NCI-H1048 (cell line): Measurements from ENCODE around the gene INF2.

Source experiments
- DNase-seq: peaks from one replicate; lab custom pipeline; 2025; lab: John Stamatoyannopoulos, UW

The INF2 gene

DNA sequence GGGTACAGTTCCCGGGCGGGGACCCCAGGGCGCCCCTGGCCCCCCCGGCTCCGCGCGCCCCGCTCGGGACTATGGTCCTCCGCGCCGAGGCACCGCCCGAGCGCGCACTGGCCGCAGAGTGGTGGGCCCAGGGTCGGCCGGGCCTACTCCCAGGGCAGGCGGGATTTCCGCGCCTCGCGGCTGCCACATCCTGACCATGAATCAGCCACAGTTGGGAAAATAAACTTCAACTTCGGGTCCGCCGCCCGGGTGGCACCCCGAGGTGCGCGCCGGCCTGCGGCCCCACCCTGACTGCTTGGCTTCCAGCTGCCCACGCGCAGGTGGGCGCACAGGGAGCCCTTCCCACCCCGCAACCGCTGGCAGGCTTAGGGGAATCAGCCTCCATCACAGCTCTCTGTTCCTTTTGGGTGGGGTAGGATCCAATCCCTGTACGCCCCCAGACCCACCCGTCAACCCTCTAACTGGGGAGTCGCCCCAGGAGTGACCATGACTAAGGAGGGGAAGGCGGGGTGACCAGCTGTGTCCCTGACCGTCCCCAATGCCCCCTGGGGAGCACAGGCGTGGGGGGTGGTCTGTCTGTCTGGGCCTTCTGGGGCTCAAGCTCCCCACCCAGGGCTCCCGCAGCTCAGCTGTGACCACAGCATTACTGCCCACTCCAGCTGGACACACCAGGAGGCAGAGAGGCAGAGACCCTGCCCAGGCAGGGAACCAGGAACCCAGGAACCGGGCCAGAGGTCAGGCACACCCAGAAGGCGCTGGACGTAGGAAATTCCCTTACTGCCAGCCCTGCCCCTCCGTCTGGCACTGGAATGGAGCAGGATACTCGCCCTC, 678 bp downstream of the INF2 start:
- no peak for DNase-seq

DNA sequence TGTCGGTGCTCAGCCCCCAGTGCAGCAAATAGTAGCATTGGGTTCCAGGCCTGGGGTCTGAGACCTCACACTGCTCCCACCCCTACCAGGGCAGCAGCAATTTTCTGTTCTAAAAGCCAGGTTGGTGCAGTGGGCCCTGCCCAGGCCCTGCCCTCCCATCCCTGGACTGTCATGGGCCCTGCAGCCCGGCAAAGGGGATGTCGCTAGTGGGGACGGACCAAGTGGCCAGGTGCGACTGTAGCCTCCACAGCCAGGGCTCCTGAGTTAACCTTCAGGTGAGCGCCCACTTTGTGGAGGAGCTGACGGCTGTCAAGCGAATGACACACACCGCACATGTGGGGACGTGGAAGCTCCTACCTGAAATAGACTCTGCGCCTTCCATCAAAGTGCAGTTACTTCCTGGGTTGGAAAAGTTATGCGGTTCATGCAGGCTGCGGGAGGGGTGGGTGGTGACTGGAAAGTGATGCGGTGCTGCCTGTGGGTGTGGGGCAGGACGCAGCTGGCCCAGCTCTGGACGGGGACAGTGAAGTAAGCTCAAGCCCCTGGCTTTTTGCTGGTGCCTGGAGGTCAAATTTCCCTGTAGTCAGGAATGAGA, 1.5 kb downstream of the INF2 start:
- DNase-seq: no peak

DNA sequence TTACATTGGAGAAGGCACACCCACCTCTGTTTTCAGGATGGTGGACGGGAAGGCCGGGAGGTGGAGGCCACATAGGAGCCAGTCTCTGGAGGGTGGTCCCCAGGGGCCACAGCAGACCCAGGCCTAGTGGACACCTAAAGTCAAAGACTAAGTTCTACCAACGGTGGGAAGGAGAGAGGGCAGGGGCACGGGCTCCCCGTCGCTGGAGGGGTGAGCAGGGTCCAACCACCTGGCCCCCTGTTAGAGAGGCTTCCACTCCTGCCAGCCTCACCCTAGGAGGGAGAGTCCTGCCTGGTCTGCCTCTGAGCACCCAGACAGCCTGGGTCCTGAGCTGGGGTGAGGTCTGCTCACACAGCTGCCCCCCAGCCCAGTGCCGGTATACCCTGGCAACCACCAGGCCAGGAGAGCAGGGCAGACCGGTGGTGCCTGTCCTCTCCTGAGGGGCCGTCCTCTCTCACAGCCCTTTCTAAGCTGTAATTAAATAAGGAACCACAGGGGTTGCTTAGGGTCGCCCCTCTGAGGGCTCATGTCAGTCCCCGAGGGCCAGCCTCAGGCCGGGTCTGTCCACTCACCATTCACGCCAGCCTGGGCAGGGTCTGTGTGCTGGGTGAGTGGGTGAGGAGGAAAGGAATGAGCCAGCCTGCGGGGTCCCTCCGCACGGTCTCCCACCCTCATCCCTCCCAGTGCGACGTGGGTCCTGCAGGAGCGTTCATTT, 2.3 kb downstream of the INF2 start:
- DNase-seq: no peak

DNA sequence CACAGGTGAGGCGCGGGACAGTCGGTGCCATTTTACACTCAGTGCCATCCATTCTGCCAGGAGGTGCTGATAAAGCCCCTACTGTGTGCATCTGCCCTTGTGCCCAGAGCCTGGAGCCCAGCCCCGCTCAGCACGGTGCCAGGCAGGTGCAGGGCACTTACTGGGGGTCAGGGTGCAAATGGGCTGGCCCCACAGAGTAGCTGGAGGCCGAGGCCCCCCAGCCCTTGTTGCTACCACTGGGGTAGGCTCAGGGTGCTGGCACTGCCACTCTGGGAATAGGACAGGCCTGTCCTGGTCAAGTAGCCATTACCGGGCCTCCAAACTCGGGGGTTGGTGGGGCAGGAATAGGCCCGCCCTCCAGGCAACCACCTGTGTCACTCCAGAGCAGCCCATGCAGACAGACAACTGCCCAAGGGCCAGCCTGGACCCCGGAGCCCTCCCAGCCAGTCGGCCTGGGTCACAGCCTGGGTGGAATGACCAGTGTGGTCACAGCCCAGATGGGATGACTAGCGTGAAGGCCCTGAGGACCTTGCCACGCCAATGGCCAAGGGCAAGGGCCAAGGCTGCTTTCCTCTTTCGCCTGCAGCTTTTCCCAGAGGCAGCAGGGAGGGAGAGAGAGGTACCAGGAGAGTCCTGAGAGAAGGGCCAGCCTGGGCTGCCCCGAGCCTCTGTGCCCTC, 3.0 kb downstream of the INF2 start:
- DNase-seq: no peak

DNA sequence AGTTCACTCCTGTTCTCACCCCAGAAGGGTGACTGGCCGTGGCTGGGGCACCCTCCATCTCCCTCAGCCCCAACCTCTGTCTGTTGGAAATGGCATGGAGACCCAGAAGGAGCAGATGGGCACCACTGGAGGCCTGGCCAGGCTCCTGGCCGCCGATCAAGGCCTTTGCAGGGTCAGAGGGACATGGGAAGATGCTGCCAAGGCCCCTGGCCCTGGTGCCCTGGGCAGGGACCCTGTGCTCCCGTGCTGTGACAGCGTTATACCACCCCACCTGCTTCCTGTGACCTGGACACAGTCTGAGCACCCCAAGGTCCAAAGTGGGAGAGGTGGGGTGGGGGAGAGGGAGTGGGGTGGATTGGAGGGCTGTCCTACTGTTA, 3.5 kb downstream of the INF2 start:
- no peak for DNase-seq

DNA sequence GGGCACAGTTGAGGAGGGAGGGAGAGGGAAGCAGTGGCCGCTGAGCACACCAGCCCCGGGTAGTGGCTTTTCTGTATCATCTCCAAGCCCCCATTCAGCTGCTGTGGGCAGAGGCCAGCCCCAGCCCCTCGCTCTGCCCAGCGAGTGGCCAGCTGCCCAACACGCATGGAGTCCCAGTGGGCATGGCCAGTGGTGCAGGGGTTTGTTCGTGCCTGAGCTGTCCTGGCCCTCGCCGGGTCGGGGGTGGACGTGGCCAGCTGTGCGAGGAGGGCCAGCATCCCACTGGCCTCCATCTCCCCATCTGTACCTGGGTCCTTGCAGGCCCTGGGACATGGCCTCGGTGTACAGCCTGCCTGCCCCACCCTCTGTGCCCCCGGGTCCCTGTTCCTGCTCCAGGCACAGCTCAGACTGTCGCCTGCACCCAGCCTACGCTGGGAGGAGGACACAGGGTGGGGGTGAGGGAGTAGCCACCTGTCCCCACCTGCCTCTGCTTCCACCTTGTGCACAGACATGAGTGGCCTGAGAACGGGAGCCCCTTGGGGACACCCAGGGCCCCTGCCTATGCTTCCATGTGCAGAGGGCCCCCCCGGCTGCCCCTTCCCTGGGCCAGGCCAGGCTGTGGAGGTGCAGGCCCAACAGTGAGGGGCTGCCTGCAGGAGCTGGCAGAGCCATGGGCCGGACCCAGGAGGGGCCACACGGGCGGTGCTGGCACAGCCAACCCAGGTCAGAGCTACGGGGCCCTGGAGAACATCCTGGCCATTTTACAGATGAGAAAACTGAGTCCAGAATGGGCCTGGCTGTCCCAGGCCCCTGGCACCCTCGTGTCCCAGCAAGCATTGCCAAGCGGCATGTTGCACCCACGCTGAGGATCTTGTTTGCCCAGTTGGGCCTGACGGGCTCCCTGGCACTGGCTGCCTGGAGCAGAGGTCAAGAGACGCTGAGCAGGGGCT, 4.3 kb downstream of the INF2 start:
- no peak for DNase-seq

DNA sequence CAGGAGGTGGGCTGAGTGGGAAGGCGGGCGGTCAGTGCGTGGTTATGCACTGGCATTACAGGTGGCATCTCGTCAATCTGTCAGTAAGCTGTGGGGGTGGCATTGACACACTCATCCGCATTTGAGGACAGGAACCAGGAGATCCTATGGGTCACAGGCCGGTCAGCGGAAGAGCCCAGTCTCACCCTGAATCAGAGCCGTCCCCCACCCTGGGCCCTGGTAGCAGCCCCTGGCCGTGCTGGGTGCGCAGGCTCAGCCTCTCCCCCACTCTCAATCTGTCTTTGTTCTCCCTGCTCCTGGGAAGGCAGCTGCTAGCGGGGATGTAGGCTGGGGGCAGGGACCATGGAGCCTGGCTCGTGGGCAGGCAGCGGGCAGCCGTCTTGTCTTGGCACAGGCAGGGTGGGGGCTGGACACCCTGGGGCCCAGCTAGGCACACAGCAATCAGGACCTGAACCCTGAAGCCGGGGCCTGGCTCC, 5.1 kb downstream of the INF2 start:
- no peak for DNase-seq

DNA sequence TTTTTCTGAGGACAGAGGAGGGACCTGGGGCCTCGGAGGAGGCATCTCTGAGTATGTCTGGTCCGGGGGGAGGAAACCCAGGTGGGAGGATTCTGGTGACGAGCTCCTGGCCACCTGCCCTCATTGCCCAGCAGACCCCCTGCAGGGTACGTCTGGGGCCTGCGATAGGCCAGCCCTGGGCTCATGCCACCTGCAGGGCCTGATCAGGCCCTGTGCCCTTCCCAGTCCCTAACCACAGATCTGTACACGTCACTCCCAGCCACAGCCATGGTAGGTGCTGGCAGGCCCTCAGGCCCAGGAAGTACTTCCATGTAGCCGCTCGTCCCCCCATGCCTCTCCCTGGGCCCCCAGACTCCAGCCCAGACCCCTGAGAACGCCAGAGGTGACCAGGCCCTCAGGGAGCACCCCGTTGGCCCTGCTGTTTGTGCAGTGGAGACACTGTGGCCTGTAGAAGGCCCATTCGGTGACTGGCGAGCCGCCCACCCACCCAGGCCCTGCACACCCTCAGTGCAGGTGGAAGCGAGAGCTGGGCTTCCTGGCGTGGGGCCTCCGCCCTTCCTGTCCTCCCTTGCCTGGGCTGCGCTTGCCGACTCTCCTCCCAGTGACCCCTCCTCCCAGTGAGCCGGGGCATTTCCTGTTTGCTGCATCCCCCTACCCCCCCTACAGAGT, 5.7 kb downstream of the INF2 start:
- DNase-seq: no peak

DNA sequence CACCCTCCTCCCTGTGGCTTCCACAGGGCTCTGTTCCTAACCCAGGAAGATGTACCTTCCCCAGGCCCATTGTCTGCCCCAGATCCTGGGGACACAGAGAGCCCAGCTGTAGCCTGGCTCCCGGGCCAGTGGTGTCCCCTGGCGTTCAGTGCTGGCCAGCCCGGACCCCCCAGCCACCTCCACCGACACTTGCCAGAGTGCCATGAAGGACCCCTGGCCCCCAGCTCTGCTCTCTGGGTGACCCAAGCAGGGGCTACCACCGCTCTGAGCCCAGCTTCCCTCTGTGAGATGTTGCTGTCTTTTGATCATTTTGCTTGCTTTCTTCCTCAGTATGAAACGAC, 6.2 kb downstream of the INF2 start:
- no peak for DNase-seq

DNA sequence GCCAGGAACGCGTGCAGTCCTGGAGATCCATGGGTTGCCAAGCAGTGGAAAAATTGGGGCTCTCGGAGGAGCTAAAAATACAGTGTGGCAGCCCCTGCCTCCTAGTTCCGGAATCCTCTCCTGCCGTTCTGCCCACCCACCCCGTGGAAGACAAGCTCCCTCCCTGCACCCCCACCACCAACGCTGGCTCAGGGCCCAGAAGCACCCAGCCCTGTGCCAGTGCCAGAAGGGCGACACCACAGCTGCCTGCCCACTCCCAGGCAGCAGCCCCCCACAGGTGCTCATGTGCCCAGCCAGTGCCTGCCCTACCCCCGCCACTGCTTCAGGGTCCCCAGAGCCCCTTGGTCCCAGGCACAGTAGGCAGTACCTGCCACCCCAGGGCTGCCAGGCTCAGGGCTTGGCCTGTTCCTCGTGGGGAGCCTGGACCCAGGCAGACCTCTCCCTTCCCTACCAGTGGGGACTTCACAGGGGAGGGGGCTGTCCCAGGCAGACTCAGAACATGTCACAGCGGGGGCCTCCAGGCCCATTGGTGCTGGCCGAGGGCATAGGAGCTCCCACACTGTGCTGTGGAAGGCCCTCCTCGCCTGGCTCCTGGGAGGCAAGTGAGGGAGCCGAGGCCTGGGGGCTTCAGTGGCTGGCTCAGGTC, 7.4 kb downstream of the INF2 start:
- DNase-seq: no peak

DNA sequence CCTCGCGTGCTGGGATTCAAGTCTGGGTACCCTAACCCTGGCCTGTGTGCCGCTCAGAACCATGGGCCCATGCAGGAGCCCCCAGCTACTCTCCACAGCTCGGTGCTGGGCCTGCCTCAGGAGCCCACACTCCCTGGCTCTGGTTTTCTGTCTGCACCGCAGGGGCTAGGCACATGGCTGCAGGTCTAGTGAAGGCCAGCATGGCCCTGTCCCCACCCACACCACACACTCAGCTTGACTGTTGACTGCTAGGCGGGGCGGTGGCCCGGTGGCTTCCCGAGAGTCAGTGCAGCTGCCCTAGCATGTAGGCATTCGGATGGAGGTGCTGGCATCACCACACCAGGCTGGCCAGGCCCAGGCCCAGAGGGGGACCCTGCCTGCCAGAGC, 7.9 kb downstream of the INF2 start:
- DNase-seq: no peak

DNA sequence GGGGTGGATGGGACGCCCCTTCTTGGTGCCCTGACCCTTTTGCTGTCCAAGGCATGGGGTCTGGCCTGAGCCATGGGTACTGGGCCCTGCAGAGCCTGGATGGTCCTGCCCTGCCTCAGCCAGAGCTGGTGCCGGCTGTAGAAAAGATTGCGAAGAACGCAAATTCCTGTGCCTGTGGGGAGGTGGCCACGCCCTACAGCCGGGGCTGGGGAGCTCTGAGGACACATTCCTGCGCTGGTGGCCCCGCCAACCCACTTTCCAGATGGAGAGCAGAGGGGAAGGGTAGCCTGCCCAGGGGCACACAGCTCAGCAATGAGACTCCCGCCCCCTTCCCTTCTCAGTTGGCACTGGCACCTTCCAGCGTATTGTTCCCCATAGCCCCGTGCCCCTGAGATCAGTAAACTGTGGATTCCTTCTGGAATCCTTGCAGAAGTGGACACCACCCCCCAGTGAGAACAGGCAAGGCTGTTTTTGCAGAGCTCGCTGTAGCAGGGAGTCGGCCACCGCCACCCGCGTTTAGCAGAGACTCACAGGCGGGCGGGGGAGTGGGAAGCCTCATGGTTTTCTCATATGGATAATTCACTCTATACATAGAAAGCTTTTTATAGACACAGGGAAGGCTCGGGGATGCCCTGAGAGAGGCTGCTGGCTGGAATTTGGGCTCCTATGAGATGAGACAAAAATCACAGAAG, 8.6 kb downstream of the INF2 start:
- DNase-seq: no peak

DNA sequence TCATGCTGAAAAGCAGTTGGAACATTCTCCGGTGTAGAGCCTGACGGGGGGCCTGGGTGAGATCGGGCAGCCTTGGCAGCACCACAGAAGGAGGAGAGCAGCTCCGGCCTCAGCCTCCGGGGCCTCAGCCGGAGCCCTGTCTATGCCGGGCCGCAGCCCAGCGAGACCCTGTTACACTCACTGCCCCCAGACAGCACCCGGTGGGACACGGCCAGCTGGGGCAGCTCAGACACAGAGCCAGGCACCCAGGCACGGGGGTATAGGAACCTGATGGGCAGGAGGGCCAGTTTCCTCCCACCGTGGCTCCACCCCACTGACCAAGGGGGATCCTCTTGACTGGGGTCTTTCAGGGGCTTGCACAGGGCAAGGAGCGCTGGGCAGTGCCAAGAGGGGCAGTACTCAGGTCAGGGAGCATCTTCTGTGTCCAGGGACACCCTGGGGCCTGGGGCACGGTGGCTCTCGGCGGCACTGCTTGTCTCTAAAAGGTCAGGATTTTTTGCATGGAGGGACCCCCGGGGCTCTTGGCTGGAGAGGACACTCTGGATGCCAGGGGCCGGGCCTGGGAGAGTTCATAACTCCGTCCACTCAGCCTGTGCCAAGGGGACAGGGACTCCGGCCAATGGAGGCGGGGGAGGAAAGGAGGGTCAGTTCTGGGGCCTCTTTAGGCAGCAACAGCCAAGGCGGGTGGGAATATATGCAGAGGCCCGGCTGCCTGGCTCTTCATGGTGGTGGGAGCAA, 9.4 kb downstream of the INF2 start:
- no peak for DNase-seq

DNA sequence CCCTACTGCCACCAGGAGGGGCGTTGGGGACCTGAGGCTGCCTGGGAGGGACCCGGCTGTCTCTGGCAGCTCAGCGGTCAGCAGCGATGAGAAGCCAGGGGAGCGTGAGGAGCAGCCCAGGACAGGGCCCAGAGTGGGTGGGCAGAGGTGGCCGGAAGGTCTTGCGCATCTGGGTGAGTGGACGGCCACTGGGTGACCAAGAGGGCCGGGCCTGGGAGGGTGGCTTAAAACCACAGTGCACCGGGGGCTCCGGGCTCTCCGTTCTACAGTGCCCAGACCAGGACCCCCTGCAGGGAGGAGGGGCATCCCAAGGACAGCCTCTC, 10.0 kb downstream of the INF2 start:
- no peak for DNase-seq

DNA sequence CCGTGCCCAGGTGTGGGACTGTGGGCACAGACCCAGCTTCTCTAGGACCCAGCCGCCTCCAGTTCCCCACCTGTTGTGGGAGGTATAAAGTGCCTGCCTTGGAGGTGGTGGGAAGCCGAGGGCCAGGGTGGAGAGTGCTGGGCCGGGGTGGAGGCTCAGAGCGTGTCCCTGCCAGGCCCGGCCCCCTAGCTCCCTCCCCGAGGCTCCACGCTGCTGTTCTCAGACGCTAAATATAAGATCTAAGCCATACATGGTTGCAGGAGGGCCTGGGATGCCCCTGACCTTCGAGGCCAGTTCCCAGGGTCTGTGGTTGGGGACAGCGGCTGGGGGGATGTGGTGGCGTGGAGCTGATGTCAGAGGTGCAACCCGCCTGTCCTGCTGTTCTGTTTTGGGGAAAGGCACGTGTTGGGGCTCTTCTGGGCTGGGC, 10.8 kb downstream of the INF2 start:
- DNase-seq: no peak

DNA sequence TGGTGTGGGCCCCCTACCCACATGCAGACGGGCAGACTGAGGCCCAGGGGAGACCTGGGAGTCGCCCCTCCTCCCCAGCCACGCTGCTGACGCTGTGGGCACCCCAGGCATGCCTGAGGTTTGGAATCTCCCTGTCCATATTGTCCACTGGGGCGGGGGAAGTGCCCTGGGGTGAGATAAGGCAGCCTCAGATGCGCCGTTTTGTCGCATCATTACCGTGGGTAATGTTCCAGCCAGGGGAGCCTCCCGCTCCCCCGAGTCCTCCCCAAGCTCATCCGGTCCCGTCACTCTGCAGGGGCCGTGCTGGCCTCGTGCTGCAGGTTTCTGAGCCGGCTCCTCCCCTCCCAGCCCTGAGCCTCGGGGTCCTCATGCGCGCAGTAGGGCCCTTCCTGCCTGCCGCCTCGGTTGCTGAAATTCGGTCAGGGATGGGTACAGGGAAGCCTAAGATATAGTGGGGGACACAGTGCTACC, 11.4 kb downstream of the INF2 start:
- DNase-seq: no peak

DNA sequence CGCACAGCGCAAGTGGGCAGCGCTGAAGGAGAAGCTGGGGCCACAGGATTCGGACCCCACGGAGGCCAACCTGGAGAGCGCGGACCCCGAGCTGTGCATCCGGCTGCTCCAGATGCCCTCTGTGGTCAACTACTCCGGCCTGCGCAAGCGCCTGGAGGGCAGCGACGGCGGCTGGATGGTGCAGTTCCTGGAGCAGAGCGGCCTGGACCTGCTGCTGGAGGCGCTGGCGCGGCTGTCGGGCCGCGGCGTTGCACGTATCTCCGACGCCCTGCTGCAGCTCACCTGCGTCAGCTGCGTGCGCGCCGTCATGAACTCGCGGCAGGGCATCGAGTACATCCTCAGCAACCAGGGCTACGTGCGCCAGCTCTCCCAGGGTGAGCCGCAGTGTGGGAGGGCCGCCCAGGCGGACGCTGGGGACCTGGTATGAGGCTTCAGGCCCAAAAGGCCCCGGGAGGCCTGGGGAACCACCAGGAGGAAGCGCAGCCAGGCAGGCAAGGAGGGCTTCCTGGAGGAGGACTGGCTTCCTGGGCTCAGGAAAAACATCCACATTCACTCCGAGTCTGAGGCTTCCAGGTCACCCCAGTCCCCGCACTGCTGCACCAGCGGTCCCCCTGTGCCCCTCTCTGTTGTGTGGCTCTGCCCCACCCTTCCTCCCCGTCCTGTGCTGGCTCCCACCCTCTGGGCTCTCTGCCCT, 12.1 kb downstream of the INF2 start:
- DNase-seq: no peak

DNA sequence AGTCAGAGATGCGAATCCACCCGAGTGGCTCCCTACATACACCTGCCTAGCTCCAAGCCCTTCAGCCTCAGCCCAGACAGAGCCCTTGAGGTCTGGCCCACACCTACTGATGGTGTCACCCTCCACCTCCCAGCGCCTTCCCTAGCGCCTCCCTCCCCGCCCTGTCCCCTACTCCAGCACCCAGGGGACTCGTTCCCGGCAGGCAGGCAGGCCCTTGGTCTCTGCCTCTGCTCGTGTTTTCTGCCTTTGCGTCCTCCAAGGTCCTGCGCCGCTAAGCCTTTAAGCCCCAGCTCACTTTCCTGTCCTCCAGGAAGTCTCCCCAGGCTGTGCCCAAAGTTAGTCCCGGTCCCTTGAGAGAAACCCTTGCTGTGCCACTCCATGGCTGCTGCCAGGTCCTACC, 12.7 kb downstream of the INF2 start:
- DNase-seq: no peak

DNA sequence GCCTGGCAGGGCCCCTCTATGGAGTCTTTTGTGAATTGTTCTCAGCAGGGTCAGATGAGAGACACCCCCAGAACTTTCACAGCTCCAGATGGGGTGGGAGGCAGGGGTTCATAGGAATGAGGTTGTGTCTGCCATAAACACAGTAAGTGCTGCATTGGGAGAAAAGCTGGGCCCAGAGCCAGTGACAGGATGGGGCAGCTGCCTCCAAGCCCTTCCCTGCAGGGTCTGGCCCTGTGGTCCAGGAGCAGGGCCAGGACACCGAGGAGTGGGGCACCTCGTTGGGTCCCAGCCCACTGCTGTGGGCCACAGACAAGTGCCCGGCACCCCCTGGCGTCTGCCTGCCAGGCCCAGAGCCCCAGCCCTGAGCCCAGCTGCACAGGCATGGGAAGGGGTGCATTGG, 13.3 kb downstream of the INF2 start:
- DNase-seq: no peak
